NCI-H128 (cell line): ENCODE measurements around the gene IQCM.

Experiments used
- DNase-seq: peaks from one replicate; lab custom pipeline; 2025; ENCODE audit not compliant: unreplicated experiment; lab: John Stamatoyannopoulos, UW

The IQCM gene

DNA sequence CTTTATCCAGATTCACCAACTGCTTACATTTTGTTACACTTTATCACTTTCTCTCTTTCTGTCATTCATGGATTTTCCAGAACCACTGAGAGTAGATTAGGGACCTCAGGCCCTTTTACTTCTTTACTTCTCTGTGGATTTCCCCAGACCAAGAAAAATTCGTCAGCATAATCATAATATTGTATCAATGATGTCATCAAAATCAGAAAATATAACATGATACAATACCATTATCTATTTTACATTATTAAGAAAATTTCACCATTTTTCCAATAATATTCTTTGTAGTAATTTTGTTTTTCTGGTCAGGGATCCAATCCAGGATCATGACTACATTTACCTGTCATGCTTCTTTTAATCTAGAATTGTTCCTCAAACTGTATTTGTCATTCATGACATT lies 494.2 kb downstream of the IQCM start:
- no peak for DNase-seq

DNA sequence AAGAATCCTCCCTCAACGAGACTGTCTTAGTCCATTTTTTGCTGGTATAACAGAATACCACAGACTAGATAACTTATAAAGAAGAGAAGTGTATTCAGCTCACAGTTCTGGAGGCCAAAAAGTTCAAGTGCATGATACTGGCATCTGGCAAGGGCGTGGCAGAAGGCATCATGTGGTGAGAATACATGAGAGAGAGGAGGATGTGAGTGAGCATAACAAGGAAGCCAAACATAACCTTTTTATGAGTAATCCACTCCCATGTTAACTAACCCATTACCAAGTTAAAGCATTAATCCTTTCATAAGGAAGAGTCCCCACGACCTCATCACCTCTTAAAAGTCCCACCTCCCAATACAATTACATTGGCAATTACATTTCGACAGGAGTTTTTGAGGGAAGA lies 504.6 kb downstream of the IQCM start:
- no peak for DNase-seq

DNA sequence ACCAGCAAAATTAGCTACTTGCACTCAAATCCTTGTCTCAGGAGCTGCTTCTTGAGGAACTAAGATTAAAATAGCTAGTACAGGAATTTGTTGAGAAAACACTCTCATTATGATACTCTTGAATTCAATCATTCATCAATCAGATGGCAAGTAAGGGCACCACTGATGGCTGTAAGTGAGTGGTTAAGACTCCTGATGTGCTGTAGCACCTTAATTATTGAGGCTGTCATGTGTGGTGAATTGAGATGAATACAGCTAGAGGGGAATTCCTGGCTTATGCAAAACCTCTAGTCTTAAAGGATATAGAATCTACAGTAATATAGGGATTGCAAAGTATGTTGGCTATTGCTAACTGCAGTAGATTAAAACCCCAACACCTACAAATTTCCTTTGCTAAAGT lies 509.1 kb downstream of the IQCM start:
- no peak for DNase-seq
